PC-9 (cell line): ENCODE results near the gene MAPKAP1.

Source experiments
- CTCF ChIP-seq: fragments of 200-600 bp; sonication (generic); conservative IDR thresholded peaks from 2 replicates; pipeline ENCODE4 v1.6.1; 2017; ENCODE audit warnings: mixed run types, antibody characterized with exemption, mild to moderate bottlenecking, moderate library complexity
- EZH2 ChIP-seq: fragments of 200-600 bp; sonication (generic); IDR thresholded peaks from 2 replicates; pipeline ENCODE4 v1.8.0; 2017; ENCODE audit warnings: antibody characterized with exemption, low read depth

- TF ChIP-seq CTCF (no peak), EZH2 (no peak)
Measured at GRCh38 chr9:125413579-125413978, 293.4 kb downstream of the MAPKAP1 start.
